ENCODE measurements around the gene FRMD5.

DNA sequence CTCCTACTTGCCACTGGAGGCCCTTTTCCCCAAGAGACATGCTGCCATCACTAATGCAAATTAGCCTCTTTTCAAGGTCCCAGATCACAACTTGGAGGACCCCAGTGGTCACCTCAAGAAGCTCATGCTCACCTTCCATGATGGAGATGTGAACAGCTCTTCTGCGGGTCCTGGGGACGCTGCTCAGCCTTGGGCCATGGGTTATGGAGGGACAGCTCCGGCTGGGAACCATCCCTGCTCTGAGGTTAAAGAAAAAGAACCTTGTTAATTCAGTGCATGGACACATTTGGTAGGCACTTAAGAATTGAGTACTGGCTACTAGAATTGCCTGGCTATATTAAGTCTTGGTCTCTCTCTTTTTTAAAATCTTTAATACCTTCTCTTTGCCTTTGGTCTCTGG is 311.5 kb downstream of the FRMD5 start:
- TF ChIP-seq POLR2A (IDR thresholded peaks at IDR 0.05), result no peak
- TF ChIP-seq, protein P1, sequence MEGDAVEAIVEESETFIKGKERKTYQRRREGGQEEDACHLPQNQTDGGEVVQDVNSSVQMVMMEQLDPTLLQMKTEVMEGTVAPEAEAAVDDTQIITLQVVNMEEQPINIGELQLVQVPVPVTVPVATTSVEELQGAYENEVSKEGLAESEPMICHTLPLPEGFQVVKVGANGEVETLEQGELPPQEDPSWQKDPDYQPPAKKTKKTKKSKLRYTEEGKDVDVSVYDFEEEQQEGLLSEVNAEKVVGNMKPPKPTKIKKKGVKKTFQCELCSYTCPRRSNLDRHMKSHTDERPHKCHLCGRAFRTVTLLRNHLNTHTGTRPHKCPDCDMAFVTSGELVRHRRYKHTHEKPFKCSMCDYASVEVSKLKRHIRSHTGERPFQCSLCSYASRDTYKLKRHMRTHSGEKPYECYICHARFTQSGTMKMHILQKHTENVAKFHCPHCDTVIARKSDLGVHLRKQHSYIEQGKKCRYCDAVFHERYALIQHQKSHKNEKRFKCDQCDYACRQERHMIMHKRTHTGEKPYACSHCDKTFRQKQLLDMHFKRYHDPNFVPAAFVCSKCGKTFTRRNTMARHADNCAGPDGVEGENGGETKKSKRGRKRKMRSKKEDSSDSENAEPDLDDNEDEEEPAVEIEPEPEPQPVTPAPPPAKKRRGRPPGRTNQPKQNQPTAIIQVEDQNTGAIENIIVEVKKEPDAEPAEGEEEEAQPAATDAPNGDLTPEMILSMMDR (IDR thresholded peaks at IDR 0.05), result no peak
